ENCODE measurements around the gene RGS16. TPM values are rescaled to one million over a fixed set of nuclear protein-coding genes. Genes with fewer than 3 reads are reported as not detected.

The RGS16 gene
- total RNA-seq, 2 experiments from 2014 or later = 20.1 to 29.5 TPM

- Histone ChIP-seq H3K9me2 (ENCODE audit: insufficient read depth, low read length) (no peaks in the 10 kb centered on the region), H2AFZ (ENCODE audit: low read length) (peak overlapping the region; percentile 81)
- intact Hi-C loops (cut with micrococcal nuclease; ENCODE audit: unreplicated experiment) = no loop called here
Observed at GRCh38 chr1:182631053-182631677, 27.0 kb upstream of the RGS16 start.

DNA sequence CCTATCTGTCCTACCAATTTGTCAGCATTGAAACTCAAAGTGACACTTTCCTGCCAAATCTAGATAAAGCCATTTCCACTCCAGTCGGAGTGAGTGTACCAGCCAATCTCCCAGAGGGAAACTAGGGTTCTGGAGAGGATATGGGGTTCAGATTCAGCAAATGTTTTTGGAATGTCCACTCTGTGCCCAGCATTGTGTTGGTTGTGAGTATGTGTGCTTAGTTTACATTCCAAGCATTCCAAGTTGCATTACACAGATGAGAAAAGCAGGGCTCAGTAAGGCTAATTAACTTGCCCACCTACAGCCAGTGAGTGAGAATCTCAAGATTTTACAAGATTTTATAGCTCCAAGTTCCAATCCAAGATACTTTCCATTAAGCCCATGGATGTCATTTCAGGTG, 26.4 kb upstream of the RGS16 start:
- no peaks in the 10 kb centered on the region for H3K79me2 ChIP-seq (ENCODE audit: insufficient read depth, low read depth, low read length)
- peak overlapping the region; percentile 81 for H2AFZ ChIP-seq (ENCODE audit: low read length)
- TF ChIP-seq, protein P1, sequence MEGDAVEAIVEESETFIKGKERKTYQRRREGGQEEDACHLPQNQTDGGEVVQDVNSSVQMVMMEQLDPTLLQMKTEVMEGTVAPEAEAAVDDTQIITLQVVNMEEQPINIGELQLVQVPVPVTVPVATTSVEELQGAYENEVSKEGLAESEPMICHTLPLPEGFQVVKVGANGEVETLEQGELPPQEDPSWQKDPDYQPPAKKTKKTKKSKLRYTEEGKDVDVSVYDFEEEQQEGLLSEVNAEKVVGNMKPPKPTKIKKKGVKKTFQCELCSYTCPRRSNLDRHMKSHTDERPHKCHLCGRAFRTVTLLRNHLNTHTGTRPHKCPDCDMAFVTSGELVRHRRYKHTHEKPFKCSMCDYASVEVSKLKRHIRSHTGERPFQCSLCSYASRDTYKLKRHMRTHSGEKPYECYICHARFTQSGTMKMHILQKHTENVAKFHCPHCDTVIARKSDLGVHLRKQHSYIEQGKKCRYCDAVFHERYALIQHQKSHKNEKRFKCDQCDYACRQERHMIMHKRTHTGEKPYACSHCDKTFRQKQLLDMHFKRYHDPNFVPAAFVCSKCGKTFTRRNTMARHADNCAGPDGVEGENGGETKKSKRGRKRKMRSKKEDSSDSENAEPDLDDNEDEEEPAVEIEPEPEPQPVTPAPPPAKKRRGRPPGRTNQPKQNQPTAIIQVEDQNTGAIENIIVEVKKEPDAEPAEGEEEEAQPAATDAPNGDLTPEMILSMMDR (conservative IDR thresholded peaks at IDR 0.05; ENCODE audit: low read length) = no peak
- TF ChIP-seq EZH2phosphoT487 (IDR thresholded peaks at IDR 0.05; ENCODE audit: borderline replicate concordance, low read depth, low read length) = no peak
- no peak for DNase-seq (ENCODE audit: low spot score)
- H3K4me2 ChIP-seq (ENCODE audit: low read length) = peak overlapping the region; percentile 73
- H3K9me3 ChIP-seq (ENCODE audit: low read length) = no peaks in the 10 kb centered on the region
- peak overlapping the region; percentile 52 for H3K27ac ChIP-seq (ENCODE audit: low read depth, low read length, poor library complexity, severe bottlenecking)
- H3K36me3 ChIP-seq (ENCODE audit: insufficient read depth, low read length) = no peaks in the 10 kb centered on the region
- ChIA-PET POLR2A (interaction anchor here (0.6 to 12.1 kb wide), 8 partner anchors 10 to 516 kb away, joined by 3 to 113 read pairs (median 8); partner anchors contain the start of gene RGS16), CTCF (ENCODE audit: unreplicated experiment) (interaction anchor here (0.7 to 0.8 kb wide), 2 partner anchors 12 to 14 kb away, joined by 3 to 4 read pairs; no protein-coding TSS in a partner anchor)
- peaks cover 99% of the 10 kb centered on the region for H3K4me1 ChIP-seq (ENCODE audit: insufficient read depth, low read length, poor library complexity, severe bottlenecking)
- no peak overlapping the region for H3K4me3 ChIP-seq (ENCODE audit: low read depth, low read length, poor library complexity, severe bottlenecking)
- H4K20me1 ChIP-seq (ENCODE audit: insufficient read depth, low read length) = no peaks in the 10 kb centered on the region
- H3K9me2 ChIP-seq (ENCODE audit: insufficient read depth, low read length) = no peaks in the 10 kb centered on the region
- intact Hi-C loops (cut with micrococcal nuclease; ENCODE audit: unreplicated experiment) = no loop called here
- BruUV-seq (replicated peaks) = no TSS peak

More at GRCh38 chr1:182631053-182631677, 27.0 kb upstream of the RGS16 start:
- Histone ChIP-seq H3K27ac (ENCODE audit: low read depth, low read length, poor library complexity, severe bottlenecking) (peak overlapping the region; percentile 12), H3K4me1 (ENCODE audit: insufficient read depth, low read length, poor library complexity, severe bottlenecking) (peaks cover 99% of the 10 kb centered on the region), H3K4me2 (ENCODE audit: low read length) (peak overlapping the region; percentile 73; the same call in 1 of the 2 replicates), H3K9me3 (ENCODE audit: low read length) (no peaks in the 10 kb centered on the region), H3K36me3 (ENCODE audit: insufficient read depth, low read length) (no peaks in the 10 kb centered on the region), H4K20me1 (ENCODE audit: insufficient read depth, low read length) (no peaks in the 10 kb centered on the region), H3K79me2 (ENCODE audit: insufficient read depth, low read depth, low read length) (no peaks in the 10 kb centered on the region), H3K4me3 (ENCODE audit: low read depth, low read length, poor library complexity, severe bottlenecking) (no peak overlapping the region)
- TF ChIP-seq EZH2phosphoT487 (IDR thresholded peaks at IDR 0.05; ENCODE audit: borderline replicate concordance, low read depth, low read length) = no peak
- TF ChIP-seq, protein P1 (conservative IDR thresholded peaks at IDR 0.05; ENCODE audit: low read length) = no peak
- BruUV-seq (replicated peaks) = no TSS peak
- DNase-seq (ENCODE audit: low spot score) = no peak
- CTCF ChIA-PET (ENCODE audit: unreplicated experiment) = interaction anchor here (0.7 to 0.8 kb wide), 2 partner anchors 13 to 14 kb away, joined by 3 to 4 read pairs; no protein-coding TSS in a partner anchor
- POLR2A ChIA-PET = interaction anchor here (0.6 to 12.1 kb wide), 5 partner anchors 10 to 516 kb away, joined by 3 to 113 read pairs (median 14); no protein-coding TSS in a partner anchor

Data from OCI-LY7 (cell line).